WTC11 (cell line): ENCODE measurements around the gene SRSF12.

Experiments
- GABPB1 ChIP-seq: sonication (generic); formaldehyde crosslinking; IDR thresholded peaks from 2 replicates; pipeline ENCODE4 v1.8.1; 2023; ENCODE audit warnings: mild to moderate bottlenecking, missing genetic modification reagents
- JUN ChIP-seq: sonication (generic); formaldehyde crosslinking; IDR thresholded peaks from 2 replicates; pipeline ENCODE4 v1.8.0; 2023; ENCODE audit warnings: mild to moderate bottlenecking, missing genetic modification reagents
- SP1 ChIP-seq: sonication (generic); formaldehyde crosslinking; conservative IDR thresholded peaks from 2 replicates; pipeline ENCODE4 v1.8.1; 2022; ENCODE audit warnings: missing genetic modification reagents
- ZNF263 ChIP-seq: sonication (generic); formaldehyde crosslinking; IDR thresholded peaks from 2 replicates; pipeline ENCODE4 v1.8.1; 2022; ENCODE audit warnings: low read depth, mild to moderate bottlenecking, moderate library complexity, missing genetic modification reagents
- ZNF317 ChIP-seq: sonication (generic); formaldehyde crosslinking; IDR thresholded peaks from 2 replicates; pipeline ENCODE4 v1.8.1; 2023; ENCODE audit warnings: low read depth, mild to moderate bottlenecking, moderate library complexity, missing genetic modification reagents, borderline replicate concordance
- TF ChIP-seq, protein P1 (sequence below): fragments of 200-600 bp; IDR thresholded peaks from 2 replicates; pipeline ENCODE4 v1.8.0; 2022; ENCODE audit warnings: antibody characterized with exemption
- TF ChIP-seq, protein P2 (sequence below): sonication (generic); formaldehyde crosslinking; IDR thresholded peaks from 2 replicates; pipeline ENCODE4 v1.8.1; 2023; ENCODE audit warnings: mild to moderate bottlenecking, missing genetic modification reagents
- TF ChIP-seq, protein P3 (sequence below): sonication (generic); formaldehyde crosslinking; IDR thresholded peaks from 2 replicates; pipeline ENCODE4 v1.8.0; 2022; ENCODE audit warnings: mild to moderate bottlenecking, missing genetic modification reagents
- TF ChIP-seq, protein P4 (sequence below): fragments of 250-450 bp; sonication (Bioruptor Pico); IDR thresholded peaks from 2 replicates; pipeline ENCODE4 v1.9.0; 2021; ENCODE audit warnings: mild to moderate bottlenecking
- TF ChIP-seq, protein P5 (sequence below): sonication (generic); formaldehyde crosslinking; IDR thresholded peaks from 2 replicates; pipeline ENCODE4 v1.8.0; 2022; ENCODE audit warnings: mild to moderate bottlenecking, missing genetic modification reagents
- TF ChIP-seq, protein P6 (sequence below): sonication (generic); formaldehyde crosslinking; IDR thresholded peaks from 2 replicates; pipeline ENCODE4 v1.8.0; 2022; ENCODE audit warnings: mild to moderate bottlenecking, missing genetic modification reagents
- TF ChIP-seq, protein P7 (sequence below): sonication (generic); formaldehyde crosslinking; IDR thresholded peaks from 2 replicates; pipeline ENCODE4 v1.8.1; 2023; ENCODE audit warnings: mild to moderate bottlenecking, missing genetic modification reagents, moderate library complexity

DNA sequence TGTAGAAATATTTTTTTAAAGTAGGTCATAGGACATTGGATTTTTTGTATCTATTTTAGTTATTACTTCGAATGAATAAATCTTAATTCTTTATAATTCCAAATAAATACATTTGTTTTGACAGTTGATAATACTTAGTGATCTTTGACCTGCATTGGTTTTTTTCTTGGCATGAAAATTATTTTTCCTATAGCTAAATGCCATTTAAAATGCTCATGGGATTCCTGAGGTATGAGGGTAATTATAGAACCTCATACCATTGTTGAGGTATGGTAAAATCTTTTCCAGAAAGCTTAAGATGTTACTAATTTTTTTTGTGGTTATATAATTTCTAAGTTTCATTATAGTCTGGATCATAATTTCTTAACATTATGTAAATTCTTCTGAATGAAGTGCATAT, 36.3 kb upstream of the SRSF12 start:
- TF ChIP-seq, protein P1, sequence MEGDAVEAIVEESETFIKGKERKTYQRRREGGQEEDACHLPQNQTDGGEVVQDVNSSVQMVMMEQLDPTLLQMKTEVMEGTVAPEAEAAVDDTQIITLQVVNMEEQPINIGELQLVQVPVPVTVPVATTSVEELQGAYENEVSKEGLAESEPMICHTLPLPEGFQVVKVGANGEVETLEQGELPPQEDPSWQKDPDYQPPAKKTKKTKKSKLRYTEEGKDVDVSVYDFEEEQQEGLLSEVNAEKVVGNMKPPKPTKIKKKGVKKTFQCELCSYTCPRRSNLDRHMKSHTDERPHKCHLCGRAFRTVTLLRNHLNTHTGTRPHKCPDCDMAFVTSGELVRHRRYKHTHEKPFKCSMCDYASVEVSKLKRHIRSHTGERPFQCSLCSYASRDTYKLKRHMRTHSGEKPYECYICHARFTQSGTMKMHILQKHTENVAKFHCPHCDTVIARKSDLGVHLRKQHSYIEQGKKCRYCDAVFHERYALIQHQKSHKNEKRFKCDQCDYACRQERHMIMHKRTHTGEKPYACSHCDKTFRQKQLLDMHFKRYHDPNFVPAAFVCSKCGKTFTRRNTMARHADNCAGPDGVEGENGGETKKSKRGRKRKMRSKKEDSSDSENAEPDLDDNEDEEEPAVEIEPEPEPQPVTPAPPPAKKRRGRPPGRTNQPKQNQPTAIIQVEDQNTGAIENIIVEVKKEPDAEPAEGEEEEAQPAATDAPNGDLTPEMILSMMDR: no peak
- TF ChIP-seq, protein P2, sequence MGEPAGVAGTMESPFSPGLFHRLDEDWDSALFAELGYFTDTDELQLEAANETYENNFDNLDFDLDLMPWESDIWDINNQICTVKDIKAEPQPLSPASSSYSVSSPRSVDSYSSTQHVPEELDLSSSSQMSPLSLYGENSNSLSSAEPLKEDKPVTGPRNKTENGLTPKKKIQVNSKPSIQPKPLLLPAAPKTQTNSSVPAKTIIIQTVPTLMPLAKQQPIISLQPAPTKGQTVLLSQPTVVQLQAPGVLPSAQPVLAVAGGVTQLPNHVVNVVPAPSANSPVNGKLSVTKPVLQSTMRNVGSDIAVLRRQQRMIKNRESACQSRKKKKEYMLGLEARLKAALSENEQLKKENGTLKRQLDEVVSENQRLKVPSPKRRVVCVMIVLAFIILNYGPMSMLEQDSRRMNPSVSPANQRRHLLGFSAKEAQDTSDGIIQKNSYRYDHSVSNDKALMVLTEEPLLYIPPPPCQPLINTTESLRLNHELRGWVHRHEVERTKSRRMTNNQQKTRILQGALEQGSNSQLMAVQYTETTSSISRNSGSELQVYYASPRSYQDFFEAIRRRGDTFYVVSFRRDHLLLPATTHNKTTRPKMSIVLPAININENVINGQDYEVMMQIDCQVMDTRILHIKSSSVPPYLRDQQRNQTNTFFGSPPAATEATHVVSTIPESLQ (CRISPR knock-in tag): no peak
- TF ChIP-seq SP1 (CRISPR knock-in tag) (no peak), GABPB1 (CRISPR knock-in tag) (no peak), JUN (CRISPR knock-in tag) (no peak), ZNF317 (CRISPR knock-in tag) (no peak), ZNF263 (no peak)
- TF ChIP-seq, protein P3, sequence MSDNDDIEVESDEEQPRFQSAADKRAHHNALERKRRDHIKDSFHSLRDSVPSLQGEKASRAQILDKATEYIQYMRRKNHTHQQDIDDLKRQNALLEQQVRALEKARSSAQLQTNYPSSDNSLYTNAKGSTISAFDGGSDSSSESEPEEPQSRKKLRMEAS (CRISPR knock-in tag): no peak
- TF ChIP-seq, protein P4, sequence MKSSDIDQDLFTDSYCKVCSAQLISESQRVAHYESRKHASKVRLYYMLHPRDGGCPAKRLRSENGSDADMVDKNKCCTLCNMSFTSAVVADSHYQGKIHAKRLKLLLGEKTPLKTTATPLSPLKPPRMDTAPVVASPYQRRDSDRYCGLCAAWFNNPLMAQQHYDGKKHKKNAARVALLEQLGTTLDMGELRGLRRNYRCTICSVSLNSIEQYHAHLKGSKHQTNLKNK (CRISPR knock-in tag): no peak
- TF ChIP-seq, protein P5, sequence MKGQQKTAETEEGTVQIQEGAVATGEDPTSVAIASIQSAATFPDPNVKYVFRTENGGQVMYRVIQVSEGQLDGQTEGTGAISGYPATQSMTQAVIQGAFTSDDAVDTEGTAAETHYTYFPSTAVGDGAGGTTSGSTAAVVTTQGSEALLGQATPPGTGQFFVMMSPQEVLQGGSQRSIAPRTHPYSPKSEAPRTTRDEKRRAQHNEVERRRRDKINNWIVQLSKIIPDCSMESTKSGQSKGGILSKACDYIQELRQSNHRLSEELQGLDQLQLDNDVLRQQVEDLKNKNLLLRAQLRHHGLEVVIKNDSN (CRISPR knock-in tag): no peak
- TF ChIP-seq, protein P6, sequence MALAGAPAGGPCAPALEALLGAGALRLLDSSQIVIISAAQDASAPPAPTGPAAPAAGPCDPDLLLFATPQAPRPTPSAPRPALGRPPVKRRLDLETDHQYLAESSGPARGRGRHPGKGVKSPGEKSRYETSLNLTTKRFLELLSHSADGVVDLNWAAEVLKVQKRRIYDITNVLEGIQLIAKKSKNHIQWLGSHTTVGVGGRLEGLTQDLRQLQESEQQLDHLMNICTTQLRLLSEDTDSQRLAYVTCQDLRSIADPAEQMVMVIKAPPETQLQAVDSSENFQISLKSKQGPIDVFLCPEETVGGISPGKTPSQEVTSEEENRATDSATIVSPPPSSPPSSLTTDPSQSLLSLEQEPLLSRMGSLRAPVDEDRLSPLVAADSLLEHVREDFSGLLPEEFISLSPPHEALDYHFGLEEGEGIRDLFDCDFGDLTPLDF (CRISPR knock-in tag): no peak
- TF ChIP-seq, protein P7, sequence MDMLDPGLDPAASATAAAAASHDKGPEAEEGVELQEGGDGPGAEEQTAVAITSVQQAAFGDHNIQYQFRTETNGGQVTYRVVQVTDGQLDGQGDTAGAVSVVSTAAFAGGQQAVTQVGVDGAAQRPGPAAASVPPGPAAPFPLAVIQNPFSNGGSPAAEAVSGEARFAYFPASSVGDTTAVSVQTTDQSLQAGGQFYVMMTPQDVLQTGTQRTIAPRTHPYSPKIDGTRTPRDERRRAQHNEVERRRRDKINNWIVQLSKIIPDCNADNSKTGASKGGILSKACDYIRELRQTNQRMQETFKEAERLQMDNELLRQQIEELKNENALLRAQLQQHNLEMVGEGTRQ (CRISPR knock-in tag): no peak
